Activated naive CD8-positive, alpha-beta T cell treated with anti-CD3 and anti-CD28 coated beads, Interleukin-2, amount 10 ng/mL, durations not matched to agents 7 days and 5 days (primary cell): ENCODE measurements around the gene MIA3. TPM values are rescaled to one million over a fixed set of nuclear protein-coding genes. Genes with fewer than 3 reads are reported as not detected.

ENCODE experiments used
- ATAC-seq: fragments of 150-1000 bp; cut with Tn5 transposase; one replicate; pipeline ENCODE4 v1.10.0; 2021; ENCODE audit warnings: low read depth, moderate library complexity
- POLR2A ChIA-PET: fragments of 350-600 bp; sonication (Branson Sonifier 250); formaldehyde crosslinking; loops from one replicate; lab custom pipeline; 2021; ENCODE audit warnings: antibody characterized with exemption; lab: Charles Lee
- DNase-seq: peaks from one replicate; pipeline ENCODE4 v3.0.0; 2021
- H3K27ac Mint-ChIP-seq: one replicate; pipeline ENCODE4 v1.8.0; 2022; ENCODE audit warnings: mild to moderate bottlenecking, mixed read lengths
- H3K27me3 Mint-ChIP-seq: one replicate; pipeline ENCODE4 v1.8.0; 2022; ENCODE audit warnings: mild to moderate bottlenecking, moderate library complexity, mixed read lengths
- H3K36me3 Mint-ChIP-seq: one replicate; pipeline ENCODE4 v1.8.0; 2021; ENCODE audit warnings: mild to moderate bottlenecking, mixed read lengths
- H3K4me1 Mint-ChIP-seq: one replicate; pipeline ENCODE4 v1.8.0; 2021; ENCODE audit warnings: mixed read lengths
- H3K4me3 Mint-ChIP-seq: one replicate; pipeline ENCODE4 v1.8.0; 2022; ENCODE audit warnings: mild to moderate bottlenecking, moderate library complexity, mixed read lengths
- H3K9me3 Mint-ChIP-seq: one replicate; pipeline ENCODE4 v1.8.0; 2021; ENCODE audit warnings: mixed read lengths
- total RNA-seq, 2 experiments: library from RNA; stranded (reverse); gene quantifications; one replicate each; pipeline ENCODE4 v1.2.3, GENCODE V29; 2021

The MIA3 gene
- total RNA-seq, 2 experiments from 2014 or later: 80.7 to 82.3 TPM

GRCh38 chr1:222704260-222704659, 86.4 kb downstream of the MIA3 start:
- POLR2A ChIA-PET: no interaction called here
- Mint-ChIP-seq H3K27ac (no peak overlapping the region), H3K4me3 (no peak overlapping the region), H3K27me3 (no peaks in the 10 kb centered on the region), H3K9me3 (peaks cover 2% of the 10 kb centered on the region), H3K36me3 (peaks cover 51% of the 10 kb centered on the region), H3K4me1 (peaks cover 27% of the 10 kb centered on the region)
- DNase-seq: no peak
- ATAC-seq: no peak

DNA sequence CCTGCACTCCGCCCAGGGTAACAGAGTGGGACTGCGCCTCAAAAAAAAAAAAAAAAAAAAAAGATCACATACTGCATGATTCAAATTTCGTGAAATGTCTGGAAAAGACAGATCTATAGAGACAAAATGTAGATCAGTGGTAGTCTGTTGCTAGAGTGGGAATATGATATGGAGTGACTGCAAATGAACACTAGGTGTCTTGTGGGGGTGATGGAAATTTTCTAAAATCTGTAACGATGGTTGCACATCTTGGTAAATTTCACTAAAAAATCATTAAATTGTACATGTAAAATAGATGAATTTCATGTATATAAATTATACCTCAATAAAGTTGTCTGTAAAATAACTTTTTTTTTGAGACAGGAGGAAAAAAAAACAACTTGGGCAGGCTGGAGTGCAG, 88.9 kb downstream of the MIA3 start:
- no peak overlapping the region for H3K27ac Mint-ChIP-seq
- H3K36me3 Mint-ChIP-seq: peaks cover 57% of the 10 kb centered on the region
- H3K9me3 Mint-ChIP-seq: peaks cover 2% of the 10 kb centered on the region
- DNase-seq (no peak), ATAC-seq (no peak)
- no peaks in the 10 kb centered on the region for H3K27me3 Mint-ChIP-seq
- H3K4me1 Mint-ChIP-seq: peaks cover 44% of the 10 kb centered on the region
- POLR2A ChIA-PET: no interaction called here
- no peak overlapping the region for H3K4me3 Mint-ChIP-seq

DNA sequence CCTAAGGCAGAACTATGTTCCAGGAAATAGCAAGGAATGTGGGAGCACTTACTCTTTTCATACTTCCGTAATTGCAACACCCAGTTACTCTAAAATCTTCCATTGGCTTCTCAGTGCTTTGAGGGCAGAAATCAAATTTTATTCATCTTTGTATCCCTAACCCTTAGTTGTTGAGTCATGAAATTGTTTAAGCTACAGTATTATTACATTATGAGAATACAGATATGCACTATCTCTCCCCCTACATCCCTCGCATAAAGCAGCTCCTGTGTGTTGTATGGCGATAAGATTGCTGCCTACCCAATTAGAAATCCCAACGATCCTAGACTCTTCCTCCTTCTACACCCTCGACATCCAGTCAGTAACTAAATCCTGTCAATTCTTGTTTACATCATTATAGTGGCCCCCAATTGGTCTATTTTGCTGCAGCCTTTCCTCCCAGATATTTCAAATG, 91.8 kb downstream of the MIA3 start:
- no peaks in the 10 kb centered on the region for H3K27me3 Mint-ChIP-seq
- ATAC-seq (no peak), DNase-seq (no peak)
- no peak overlapping the region for H3K27ac Mint-ChIP-seq
- no peaks in the 10 kb centered on the region for H3K9me3 Mint-ChIP-seq
- H3K4me3 Mint-ChIP-seq: peak overlapping the region; percentile 95
- peaks cover 43% of the 10 kb centered on the region for H3K4me1 Mint-ChIP-seq
- H3K36me3 Mint-ChIP-seq: peaks cover 44% of the 10 kb centered on the region
- POLR2A ChIA-PET: interaction anchor here (0.5 to 2.1 kb wide), 2 partner anchors 55 to 967 kb away, joined by 4 to 18 read pairs; no protein-coding TSS in a partner anchor

- DNase-seq (peak; percentile 66), ATAC-seq (peak; percentile 51)
- POLR2A ChIA-PET: interaction anchor here (1.0 to 2.8 kb wide), 7 partner anchors 14 to 122 kb away, joined by 3 to 40 read pairs (median 9); partner anchors contain the start of gene TAF1A
- Mint-ChIP-seq H3K4me1 (peaks cover 35% of the 10 kb centered on the region), H3K27me3 (no peaks in the 10 kb centered on the region), H3K27ac (peak overlapping the region; percentile 97), H3K36me3 (peaks cover 41% of the 10 kb centered on the region), H3K4me3 (peak overlapping the region; percentile 95), H3K9me3 (no peaks in the 10 kb centered on the region)
Measured at GRCh38 chr1:222711319-222712252, 93.7 kb downstream of the MIA3 start.

DNA sequence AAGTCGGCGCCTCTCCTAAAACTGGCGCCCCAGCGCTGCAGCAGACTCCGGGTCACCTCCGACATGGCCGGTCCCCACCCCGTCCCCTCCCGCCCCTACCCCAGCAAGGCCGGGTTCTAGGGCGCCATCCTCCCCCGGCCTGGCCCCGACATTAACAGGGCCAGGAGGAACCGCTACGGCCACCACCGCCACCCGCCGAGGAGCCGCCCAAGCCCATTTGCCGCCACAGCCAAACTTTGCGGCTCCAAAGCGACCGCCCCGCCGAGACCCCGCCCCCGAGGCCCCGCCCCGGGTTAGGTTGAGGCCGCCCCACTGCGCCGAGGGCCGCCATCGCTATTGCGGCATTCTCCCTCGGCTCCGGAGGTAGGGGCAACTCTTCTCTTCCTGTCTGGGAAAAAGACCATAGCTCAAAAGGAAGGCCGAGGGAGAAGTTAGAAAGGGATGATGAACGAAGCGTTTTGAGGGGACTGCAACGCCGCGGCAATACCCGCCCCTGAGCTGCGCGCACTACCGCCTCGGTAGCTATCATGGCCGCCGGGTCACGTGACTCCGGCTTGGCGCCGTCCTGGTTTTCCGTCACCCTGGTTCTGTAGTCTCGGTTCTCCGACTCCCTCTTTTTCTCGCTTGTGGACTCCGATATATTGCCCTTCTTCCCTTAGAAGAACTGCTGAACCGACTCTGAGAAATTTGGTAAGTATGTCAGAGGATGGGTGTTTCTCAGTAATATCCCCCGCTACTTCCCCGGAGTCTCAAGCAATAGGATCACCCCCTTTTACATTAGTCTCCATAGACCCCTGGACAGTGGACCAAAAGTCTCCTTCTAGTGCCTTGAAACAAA, 94.6 kb downstream of the MIA3 start, which contains the start of the genes AIDA and BROX:
Gene AIDA (minus strand): TSS at position 239 of the 838 bp plus-strand sequence. CDS start 174 bp downstream, at position 65.
Gene BROX (plus strand): TSS at position 312 of the 838 bp plus-strand sequence. CDS start 3,136 bp downstream, outside the sequence.
- Mint-ChIP-seq H3K9me3 (no peaks in the 10 kb centered on the region), H3K36me3 (peaks cover 41% of the 10 kb centered on the region), H3K27me3 (no peaks in the 10 kb centered on the region), H3K4me1 (peaks cover 35% of the 10 kb centered on the region), H3K4me3 (peak within 1 kb of the TSS; percentile 95), H3K27ac (peak within 1 kb of the TSS; percentile 97)
- peak; percentile 98 for DNase-seq
- POLR2A ChIA-PET: interaction anchor here (1.0 to 2.8 kb wide), 9 partner anchors 10 to 1470 kb away, joined by 3 to 40 read pairs (median 4); partner anchors contain the start of genes DEGS1 and TAF1A
- ATAC-seq: peak; percentile 71

GRCh38 chr1:222713091-222713961, 95.4 kb downstream of the MIA3 start:
- Mint-ChIP-seq H3K27me3 (no peaks in the 10 kb centered on the region), H3K4me1 (peaks cover 35% of the 10 kb centered on the region), H3K36me3 (peaks cover 41% of the 10 kb centered on the region), H3K27ac (peak overlapping the region; percentile 97), H3K4me3 (peak overlapping the region; percentile 95), H3K9me3 (no peaks in the 10 kb centered on the region)
- POLR2A ChIA-PET: interaction anchor here (1.0 to 2.8 kb wide), 10 partner anchors 9 to 1469 kb away, joined by 3 to 40 read pairs (median 4); partner anchors contain the start of genes DEGS1 and TAF1A
- ATAC-seq (peak; percentile 67), DNase-seq (peak; percentile 86)

GRCh38 chr1:222716393-222716792, 98.5 kb downstream of the MIA3 start:
- Mint-ChIP-seq H3K9me3 (no peaks in the 10 kb centered on the region), H3K27ac (no peak overlapping the region), H3K27me3 (no peaks in the 10 kb centered on the region), H3K36me3 (peaks cover 25% of the 10 kb centered on the region), H3K4me3 (no peak overlapping the region), H3K4me1 (peaks cover 13% of the 10 kb centered on the region)
- DNase-seq (no peak), ATAC-seq (no peak)
- POLR2A ChIA-PET: no interaction called here

Other genes with a start within 250 kb of the MIA3 start
- gene HHIPL2, start 70.0 kb upstream of the MIA3 start, total RNA-seq: under 1 TPM in 1 of 2 experiments, not detected in 1; 0.19 TPM
- gene TAF1A, start 28.2 kb upstream of the MIA3 start, total RNA-seq: 10 to 100 TPM; 12.1 to 14.4 TPM
- gene AIDA, start 94.4 kb downstream of the MIA3 start, total RNA-seq: 10 to 100 TPM; 62.8 to 65.0 TPM
- 10 to 100 TPM; 46.0 to 48.6 TPM for gene BROX, start 94.5 kb downstream of the MIA3 start, total RNA-seq
- gene FAM177B, start 119.1 kb downstream of the MIA3 start, total RNA-seq: not detected
- 1 to 10 TPM; 2.6 to 2.7 TPM for gene DISP1, start 196.9 kb downstream of the MIA3 start, total RNA-seq